Endothelial cell of umbilical vein (primary cell): Measurements from ENCODE around the gene VWA1. TPM values are rescaled to one million over a fixed set of nuclear protein-coding genes. Genes with fewer than 3 reads are reported as not detected.

Experiments used
- BruUV-seq: library from RNA; stranded (reverse); fragments of 400-500 nt; replicated peaks from 2 replicates; lab custom pipeline; 2021; lab: Mats Ljungman, UMichigan
- CTCF ChIA-PET: fragments of 300-600, 350-600 bp; sonication (Branson Sonifier 250); formaldehyde crosslinking; loops from one replicate; lab custom pipeline; 2021; ENCODE audit warnings: antibody characterized with exemption, inconsistent platforms; lab: Charles Lee
- POLR2A ChIA-PET: fragments of 300-600, 350-600 bp; sonication (Branson Sonifier 250); formaldehyde crosslinking; loops from one replicate; lab custom pipeline; 2021; ENCODE audit warnings: antibody characterized with exemption, inconsistent platforms; lab: Charles Lee
- DNase-seq: peaks from one replicate; pipeline ENCODE4 v3.0.0-alpha.2; 2011; ENCODE audit warnings: low read depth, low spot score
- FAIRE-seq: peaks from 2 replicates; lab custom pipeline; 2011; peaks lifted over from hg19 to GRCh38; lab: Jason Lieb, UNC
- H2AFZ ChIP-seq: 2 replicates; pipeline ENCODE4 v1.6.0; 2012; ENCODE audit warnings: low read depth, low read length, control low read depth, inconsistent platforms
- H3K27ac ChIP-seq: 2 replicates; pipeline ENCODE4 v1.5.1; 2011; ENCODE audit warnings: low read depth, mild to moderate bottlenecking, control low read depth, low read length, moderate library complexity; ENCODE audit not compliant: insufficient read depth
- H3K27me3 ChIP-seq, 2 experiments: 2 replicates each; pipeline versions ENCODE4 v1.6.0 to v1.6.1; 2011; ENCODE audit warnings: low read length in 2 of 2, mixed read lengths in 1 of 2; ENCODE audit not compliant: control insufficient read depth in 2 of 2, insufficient read depth in 2 of 2
- H3K36me3 ChIP-seq, 2 experiments: 2 replicates in 1 of 2; 3 replicates in 1 of 2; pipeline ENCODE4 v1.5.1; 2011; ENCODE audit warnings: low read length in 2 of 2, mild to moderate bottlenecking in 1 of 2, moderate library complexity in 1 of 2; ENCODE audit not compliant: control insufficient read depth in 2 of 2, insufficient read depth in 2 of 2; ENCODE audit errors: extremely low read depth in 1 of 2
- H3K4me1 ChIP-seq: 3 replicates; pipeline ENCODE4 v1.5.1; 2011; ENCODE audit warnings: mild to moderate bottlenecking, low read length; ENCODE audit not compliant: control insufficient read depth, insufficient read depth; ENCODE audit errors: extremely low read depth
- H3K4me2 ChIP-seq: 2 replicates; pipeline ENCODE4 v1.6.1; 2011; ENCODE audit warnings: low read length, control low read depth, mixed read lengths; ENCODE audit not compliant: insufficient read depth
- H3K4me3 ChIP-seq, 3 experiments: fragments of 200-600 bp in 1 of 3; sonication (generic), shearing (Covaris generic) in 1 of 3; replicated peaks in 1 of 3; 2 replicates each; pipeline ENCODE4 v1.5.1; 2011 to 2016; ENCODE audit warnings: control low read depth in 3 of 3, low read length in 3 of 3, mild to moderate bottlenecking in 2 of 3, inconsistent platforms in 1 of 3, low read depth in 1 of 3, moderate library complexity in 1 of 3; ENCODE audit not compliant: insufficient read depth in 1 of 3
- H3K79me2 ChIP-seq: 2 replicates; pipeline ENCODE4 v1.6.0; 2012; ENCODE audit warnings: low read length, inconsistent platforms; ENCODE audit not compliant: control insufficient read depth, insufficient read depth
- H3K9ac ChIP-seq: replicated peaks from 2 replicates; pipeline ENCODE3; 2011; ENCODE audit warnings: low read length, control low read depth; ENCODE audit not compliant: insufficient read depth; ENCODE audit errors: extremely low read depth
- H3K9me1 ChIP-seq: replicated peaks from 3 replicates; pipeline ENCODE4 v1.6.0; 2011; ENCODE audit warnings: mild to moderate bottlenecking, low read length; ENCODE audit not compliant: control insufficient read depth, insufficient read depth; ENCODE audit errors: extremely low read depth
- H3K9me3 ChIP-seq: replicated peaks from 2 replicates; pipeline ENCODE4 v1.5.1; 2012; ENCODE audit warnings: low read length, inconsistent platforms; ENCODE audit not compliant: control insufficient read depth, insufficient read depth
- H4K20me1 ChIP-seq: replicated peaks from 2 replicates; pipeline ENCODE3; 2011; ENCODE audit warnings: mild to moderate bottlenecking, low read length; ENCODE audit not compliant: control insufficient read depth, insufficient read depth; ENCODE audit errors: extremely low read depth
- CTCF ChIP-seq, 2 donors: IDR thresholded peaks; 1 replicate in 1 of 2; 2 replicates in 1 of 2; pipeline ENCODE4 v1.5.1; 2011; ENCODE audit warnings: low read length in 2 of 2, mild to moderate bottlenecking in 2 of 2, moderate library complexity in 2 of 2, control low read depth in 1 of 2, inconsistent platforms in 1 of 2, low read depth in 1 of 2; ENCODE audit not compliant: insufficient read depth in 1 of 2; ENCODE audit errors: extremely low read depth in 1 of 2
- EZH2 ChIP-seq: IDR thresholded peaks from 2 replicates; pipeline ENCODE4 v1.6.1; 2012; ENCODE audit warnings: borderline replicate concordance, low read depth, mild to moderate bottlenecking, moderate library complexity, low read length, inconsistent platforms; ENCODE audit not compliant: severe bottlenecking
- FOS ChIP-seq: IDR thresholded peaks from 2 replicates; pipeline ENCODE4 v1.6.1; 2011; ENCODE audit warnings: mild to moderate bottlenecking, low read length, moderate library complexity, borderline replicate concordance; ENCODE audit not compliant: insufficient read depth
- GATA2 ChIP-seq: IDR thresholded peaks from 2 replicates; pipeline ENCODE4 v1.7.0; 2011; ENCODE audit warnings: low read depth, mild to moderate bottlenecking, moderate library complexity, mixed read lengths, low read length; ENCODE audit not compliant: insufficient read length, insufficient read depth
- JUN ChIP-seq: IDR thresholded peaks from 2 replicates; pipeline ENCODE4 v1.6.1; 2011; ENCODE audit warnings: borderline replicate concordance, low read depth; ENCODE audit not compliant: insufficient read length, insufficient read depth
- MAX ChIP-seq: IDR thresholded peaks from 2 replicates; pipeline ENCODE4 v1.6.1; 2011; ENCODE audit not compliant: insufficient read depth, insufficient read length
- MYC ChIP-seq: IDR thresholded peaks from one replicate; pipeline ENCODE4 v1.6.1; 2011; ENCODE audit warnings: mild to moderate bottlenecking, low read depth, low read length
- POLR2A ChIP-seq: IDR thresholded peaks from 2 replicates; pipeline ENCODE4 v1.6.1; 2012; ENCODE audit warnings: low read depth, mild to moderate bottlenecking, control low read depth, low read length
- POLR2AphosphoS5 ChIP-seq: IDR thresholded peaks from 2 replicates; pipeline ENCODE4 v1.6.1; 2012; ENCODE audit warnings: low read depth, mild to moderate bottlenecking, control low read depth, low read length, moderate library complexity; ENCODE audit not compliant: insufficient read depth
- dilution Hi-C: fragments of 300-500 bp; cut with MboI; formaldehyde crosslinking; loops from one replicate; pipeline ENCODE4 v1.15.0; 2019; ENCODE audit warnings: low sequenced_read_pairs; ENCODE audit not compliant: extremely low pct_ligation_motif_present
- intact Hi-C: fragments of 100-400 bp; cut with micrococcal nuclease; formaldehyde crosslinking; loops from one replicate; pipeline ENCODE4 v1.10.0; 2022
- polyA plus RNA-seq, 4 experiments: library from polyadenylated mRNA; depleted of rRNA in 3 of 4; stranded (reverse) in 3 of 4; unstranded in 1 of 4; fragments of >200 nt; gene quantifications; 2 replicates each; pipeline versions ENCODE4 v1.2.1 to v1.2.3, GENCODE V29; 2011 to 2012; ENCODE audit warnings: missing spikeins in 1 of 4
- total RNA-seq: library from RNA; stranded (reverse); gene quantifications from 2 replicates; pipeline ENCODE4 v1.2.3, GENCODE V29; 2021

Gene VWA1
- total and polyA plus RNA-seq, 2 donors (not counting 3 experiments of a cell fraction or from before 2014, with no cell fraction given): 2.0 to 6.1 TPM

GRCh38 chr1:1427820-1428148 lies 7.7 kb upstream of the VWA1 start:
- Histone ChIP-seq H2AFZ (no peak overlapping the region), H3K9ac (no peak overlapping the region), H3K9me3 (no peaks in the 10 kb centered on the region), H3K4me1 (peaks cover 7% of the 10 kb centered on the region), H3K4me3 (peak overlapping the region in 1 of 3 experiments; percentile 18), H3K36me3 (no peaks in the 10 kb centered on the region), H3K79me2 (no peaks in the 10 kb centered on the region), H3K27me3 (no peaks in the 10 kb centered on the region), H4K20me1 (no peaks in the 10 kb centered on the region), H3K4me2 (no peak overlapping the region), H3K27ac (no peak overlapping the region), H3K9me1 (no peaks in the 10 kb centered on the region)
- ChIA-PET CTCF (no interaction called here), POLR2A (no interaction called here)
- DNase-seq (no peak), FAIRE-seq (no peak)
- intact Hi-C loops (no loop called here), dilution Hi-C loops (no loop called here)
- no TSS peak for BruUV-seq
- TF ChIP-seq JUN (no peak), EZH2 (no peak), MYC (no peak), MAX (no peak), POLR2AphosphoS5 (no peak), FOS (no peak)

GRCh38 chr1:1428174-1428573 lies 7.3 kb upstream of the VWA1 start:
- no peak for TF ChIP-seq POLR2A
- no peak for TF ChIP-seq POLR2AphosphoS5
- no peak for TF ChIP-seq CTCF (IDR thresholded peaks at IDR 0.05; ENCODE audit: extremely low read depth in 1 of 2, insufficient read depth in 1 of 2, low read depth in 1 of 2, low read length in 2 of 2)
- no peak for TF ChIP-seq GATA2
- TF ChIP-seq FOS: no peak
- TF ChIP-seq MAX: no peak
- no peak for TF ChIP-seq MYC
- no peak for TF ChIP-seq JUN
- no peak for TF ChIP-seq EZH2
- H3K9ac ChIP-seq: no peak overlapping the region
- BruUV-seq: no TSS peak
- no peaks in the 10 kb centered on the region for H3K27me3 ChIP-seq
- no peak overlapping the region for H3K4me2 ChIP-seq
- intact Hi-C loops: no loop called here
- no peaks in the 10 kb centered on the region for H3K36me3 ChIP-seq
- H3K79me2 ChIP-seq: no peaks in the 10 kb centered on the region
- dilution Hi-C loops: no loop called here
- ChIA-PET CTCF (interaction anchor here (1.4 kb wide), 1 partner anchor 26 kb away, joined by 5 read pairs; no protein-coding TSS in a partner anchor), POLR2A (no interaction called here)
- no peaks in the 10 kb centered on the region for H3K9me1 ChIP-seq
- no peak overlapping the region for H2AFZ ChIP-seq
- FAIRE-seq (no peak), DNase-seq (no peak)
- no peak overlapping the region for H3K4me3 ChIP-seq
- no peak overlapping the region for H3K27ac ChIP-seq
- no peaks in the 10 kb centered on the region for H3K9me3 ChIP-seq
- peaks cover 7% of the 10 kb centered on the region for H3K4me1 ChIP-seq
- H4K20me1 ChIP-seq: no peaks in the 10 kb centered on the region
